AG09309 (cell line): ENCODE results near the gene NHS.

Experiments used
- DNase-seq: peaks from one replicate; pipeline ENCODE4 v3.0.0-alpha.2; 2010; ENCODE audit warnings: low read depth
- H3K4me3 ChIP-seq: 2 replicates; pipeline ENCODE4 v1.5.1; 2011; ENCODE audit warnings: mild to moderate bottlenecking, low read depth, low read length, moderate library complexity; ENCODE audit not compliant: control insufficient read depth
- CTCF ChIP-seq: IDR thresholded peaks from 2 replicates; pipeline ENCODE4 v1.5.1; 2011; ENCODE audit warnings: mild to moderate bottlenecking, low read depth, low read length, inconsistent platforms; ENCODE audit not compliant: insufficient read depth, control insufficient read depth; ENCODE audit errors: missing control alignments

NHS gene

GRCh38 chrX:17736478-17736855 lies 361.5 kb downstream of the NHS start:
- DNase-seq, result no peak
- peak overlapping the region; percentile 57 for H3K4me3 ChIP-seq

GRCh38 chrX:17736856-17737709 lies 362.1 kb downstream of the NHS start, which contains the start of gene SCML1:
Gene SCML1 (plus strand): TSS chrX:17737493. CDS start chrX:17744187, 6,694 bp downstream.
- TF ChIP-seq CTCF, result no peak
- H3K4me3 ChIP-seq, result peak within 1 kb of the TSS; percentile 65
- peak; percentile 89 for DNase-seq

More at GRCh38 chrX:17736478-17736855, 361.5 kb downstream of the NHS start:
- TF ChIP-seq CTCF, result no peak

GRCh38 chrX:17737710-17737985 lies 362.6 kb downstream of the NHS start:
- H3K4me3 ChIP-seq, result peak overlapping the region; percentile 65

GRCh38 chrX:17737986-17738713 lies 363.1 kb downstream of the NHS start:
- no peak for TF ChIP-seq CTCF
- no peak for DNase-seq
- peak overlapping the region; percentile 65 for H3K4me3 ChIP-seq

More at GRCh38 chrX:17737710-17737985, 362.6 kb downstream of the NHS start:
- no peak for TF ChIP-seq CTCF
- DNase-seq, result no peak

GRCh38 chrX:17738737-17739535 lies 363.9 kb downstream of the NHS start:
- no peak for DNase-seq
- no peak for TF ChIP-seq CTCF
- H3K4me3 ChIP-seq, result peak overlapping the region; percentile 65
